HEK293 (cell line): Measurements from ENCODE around the gene SGSM2.

Experiments used
- BCL11B ChIP-seq: fragments of 450-650 bp; formaldehyde crosslinking; IDR thresholded peaks from 2 replicates; pipeline ENCODE4 v1.5.1; 2016; ENCODE audit warnings: low read depth, missing biosample characterization, missing genetic modification characterization
- BCL6B ChIP-seq: fragments of 450-650 bp; formaldehyde crosslinking; IDR thresholded peaks from 2 replicates; pipeline ENCODE4 v1.5.1; 2017; ENCODE audit warnings: missing biosample characterization, missing genetic modification characterization
- FEZF1 ChIP-seq: fragments of 450-650 bp; formaldehyde crosslinking; IDR thresholded peaks from 2 replicates; pipeline ENCODE4 v1.5.1; 2016; ENCODE audit warnings: missing biosample characterization, missing genetic modification characterization
- GLIS1 ChIP-seq: fragments of 450-650 bp; formaldehyde crosslinking; IDR thresholded peaks from 2 replicates; pipeline ENCODE4 v1.5.1; 2016; ENCODE audit warnings: missing biosample characterization, missing genetic modification characterization
- GLIS2 ChIP-seq: fragments of 450-650 bp; formaldehyde crosslinking; IDR thresholded peaks from 2 replicates; pipeline ENCODE4 v1.5.1; 2016; ENCODE audit warnings: missing biosample characterization, missing genetic modification characterization
- HOXA7 ChIP-seq: sonication (generic); formaldehyde crosslinking; IDR thresholded peaks from 2 replicates; pipeline ENCODE4 v1.8.1; 2022; ENCODE audit warnings: missing genetic modification reagents, borderline replicate concordance
- KLF16 ChIP-seq: fragments of 450-650 bp; formaldehyde crosslinking; IDR thresholded peaks from 2 replicates; pipeline ENCODE4 v1.5.1; 2017; ENCODE audit warnings: missing biosample characterization, missing genetic modification characterization
- MEIS1 ChIP-seq: sonication (generic); formaldehyde crosslinking; IDR thresholded peaks from 2 replicates; pipeline ENCODE4 v1.8.1; 2022; ENCODE audit warnings: missing genetic modification reagents, mild to moderate bottlenecking, borderline replicate concordance
- PRDM1 ChIP-seq: fragments of 450-650 bp; formaldehyde crosslinking; IDR thresholded peaks from 2 replicates; pipeline ENCODE4; 2016; ENCODE audit warnings: missing biosample characterization, missing genetic modification characterization
- PRDM6 ChIP-seq: fragments of 450-650 bp; formaldehyde crosslinking; IDR thresholded peaks from 2 replicates; pipeline ENCODE4 v1.5.1; 2017; ENCODE audit warnings: missing biosample characterization, missing genetic modification characterization
- TRIM28 ChIP-seq: IDR thresholded peaks from 2 replicates; pipeline ENCODE4 v1.6.1; 2011; ENCODE audit warnings: low read length, control low read depth, borderline replicate concordance
- ZBTB6 ChIP-seq: fragments of 450-650 bp; formaldehyde crosslinking; IDR thresholded peaks from 2 replicates; pipeline ENCODE4 v1.5.1; 2017; ENCODE audit warnings: missing biosample characterization, missing genetic modification characterization
- ZBTB8A ChIP-seq: fragments of 450-650 bp; formaldehyde crosslinking; IDR thresholded peaks from 2 replicates; pipeline ENCODE4 v1.5.1; 2016; ENCODE audit warnings: missing biosample characterization, missing genetic modification characterization
- ZFP37 ChIP-seq: fragments of 450-650 bp; formaldehyde crosslinking; IDR thresholded peaks from 2 replicates; pipeline ENCODE4 v1.5.1; 2016; ENCODE audit warnings: missing biosample characterization, missing genetic modification characterization
- ZNF157 ChIP-seq: fragments of 450-650 bp; formaldehyde crosslinking; IDR thresholded peaks from 2 replicates; pipeline ENCODE4 v1.5.1; 2016; ENCODE audit warnings: missing biosample characterization, missing genetic modification characterization
- ZNF175 ChIP-seq: fragments of 450-650 bp; formaldehyde crosslinking; IDR thresholded peaks from 2 replicates; pipeline ENCODE4 v1.5.1; 2016; ENCODE audit warnings: missing biosample characterization, missing genetic modification characterization
- ZNF202 ChIP-seq: fragments of 450-650 bp; formaldehyde crosslinking; IDR thresholded peaks from 2 replicates; pipeline ENCODE4 v1.5.1; 2016; ENCODE audit warnings: missing biosample characterization, missing genetic modification characterization, borderline replicate concordance
- ZNF221 ChIP-seq: fragments of 450-650 bp; formaldehyde crosslinking; IDR thresholded peaks from 2 replicates; pipeline ENCODE4 v1.5.1; 2017; ENCODE audit warnings: missing biosample characterization, missing genetic modification characterization, borderline replicate concordance
- ZNF223 ChIP-seq: fragments of 450-650 bp; formaldehyde crosslinking; IDR thresholded peaks from 2 replicates; pipeline ENCODE4 v1.5.1; 2016; ENCODE audit warnings: missing biosample characterization, missing genetic modification characterization
- ZNF274 ChIP-seq, 2 experiments: fragments of 200-500 bp in 1 of 2; fragments of 450-650 bp in 1 of 2; sonication (Bioruptor generic) in 1 of 2; formaldehyde crosslinking in 1 of 2; IDR thresholded peaks; 2 replicates each; pipeline versions ENCODE4 v1.5.1 to v1.6.1; 2014 to 2016; ENCODE audit warnings: borderline replicate concordance in 1 of 2, inconsistent platforms in 1 of 2, low read length in 1 of 2, missing biosample characterization in 1 of 2, missing genetic modification characterization in 1 of 2
- ZNF350 ChIP-seq: fragments of 450-650 bp; formaldehyde crosslinking; IDR thresholded peaks from 2 replicates; pipeline ENCODE4 v1.5.0; 2017; ENCODE audit warnings: missing biosample characterization, mild to moderate bottlenecking, missing genetic modification characterization
- ZNF37A ChIP-seq: fragments of 450-650 bp; IDR thresholded peaks from 2 replicates; pipeline ENCODE4 v1.5.1; 2018; ENCODE audit warnings: missing biosample characterization, missing genetic modification characterization
- ZNF416 ChIP-seq: fragments of 450-650 bp; formaldehyde crosslinking; IDR thresholded peaks from 2 replicates; pipeline ENCODE4 v1.5.1; 2016; ENCODE audit warnings: missing biosample characterization, missing genetic modification characterization
- ZNF423 ChIP-seq: fragments of 450-650 bp; formaldehyde crosslinking; IDR thresholded peaks from 2 replicates; pipeline ENCODE4 v1.5.1; 2016; ENCODE audit warnings: missing biosample characterization, missing genetic modification characterization
- ZNF473 ChIP-seq: fragments of 450-650 bp; formaldehyde crosslinking; IDR thresholded peaks from 2 replicates; pipeline ENCODE4 v1.5.1; 2017; ENCODE audit warnings: missing biosample characterization, missing genetic modification characterization
- ZNF548 ChIP-seq: fragments of 450-650 bp; formaldehyde crosslinking; IDR thresholded peaks from 2 replicates; pipeline ENCODE4 v1.5.1; 2016; ENCODE audit warnings: missing biosample characterization, missing genetic modification characterization
- ZNF571 ChIP-seq: fragments of 450-650 bp; formaldehyde crosslinking; IDR thresholded peaks from 2 replicates; pipeline ENCODE4 v1.5.0; 2017; ENCODE audit warnings: missing biosample characterization, missing genetic modification characterization
- ZNF639 ChIP-seq: fragments of 450-650 bp; formaldehyde crosslinking; IDR thresholded peaks from 2 replicates; pipeline ENCODE4 v1.5.1; 2016; ENCODE audit warnings: missing biosample characterization, missing genetic modification characterization
- ZNF658 ChIP-seq: fragments of 450-650 bp; formaldehyde crosslinking; IDR thresholded peaks from 2 replicates; pipeline ENCODE4; 2016; ENCODE audit warnings: missing biosample characterization, missing genetic modification characterization
- ZNF791 ChIP-seq: fragments of 450-650 bp; formaldehyde crosslinking; IDR thresholded peaks from 2 replicates; pipeline ENCODE4 v1.5.1; 2016; ENCODE audit warnings: missing biosample characterization, missing genetic modification characterization
- ZSCAN16 ChIP-seq: fragments of 450-650 bp; formaldehyde crosslinking; IDR thresholded peaks from 2 replicates; pipeline ENCODE4 v1.5.1; 2016; ENCODE audit warnings: missing biosample characterization, missing genetic modification characterization
- TF ChIP-seq, protein P1 (sequence below): fragments of 450-650 bp; formaldehyde crosslinking; IDR thresholded peaks from 2 replicates; pipeline ENCODE4 v1.5.1; 2016; ENCODE audit warnings: missing biosample characterization, missing genetic modification characterization
- TF ChIP-seq, protein P2 (sequence below): fragments of 450-650 bp; formaldehyde crosslinking; IDR thresholded peaks from 2 replicates; pipeline ENCODE4 v1.5.1; 2016; ENCODE audit warnings: missing biosample characterization, missing genetic modification characterization

The SGSM2 gene

DNA sequence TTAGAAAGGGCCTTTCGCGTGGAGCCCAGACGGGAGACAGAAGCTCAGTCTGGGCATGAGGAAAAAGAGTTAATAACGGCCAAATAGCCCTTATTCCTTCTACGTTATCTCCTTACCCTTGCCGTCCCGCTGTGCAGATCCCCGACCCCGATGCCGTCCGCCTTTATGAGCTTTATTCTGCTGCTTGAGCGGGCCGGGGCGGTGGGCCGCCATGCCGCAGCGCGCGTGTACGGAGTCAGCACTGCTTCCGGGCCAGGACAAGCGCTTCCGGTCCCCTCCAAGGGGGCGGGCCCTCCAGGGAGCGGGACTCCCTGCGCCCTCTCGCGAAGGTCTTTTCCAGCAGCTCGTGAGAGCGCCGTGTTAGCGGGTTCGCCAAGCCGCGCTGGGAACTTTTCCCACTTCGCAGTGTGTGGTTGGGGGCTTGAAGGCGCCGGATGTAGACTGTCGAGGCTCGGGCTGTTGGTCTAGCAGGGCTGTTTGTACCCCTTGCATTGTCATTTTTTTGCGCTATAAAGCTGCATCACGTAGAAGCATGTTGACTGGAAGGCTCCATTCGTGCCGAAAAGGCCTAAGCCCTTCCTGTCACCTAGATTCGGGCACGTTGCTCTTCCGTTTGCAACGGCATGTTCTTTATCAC lies 968 bp upstream of the SGSM2 start, which contains the start of gene TSR1 (continued):
- TF ChIP-seq, protein P1, sequence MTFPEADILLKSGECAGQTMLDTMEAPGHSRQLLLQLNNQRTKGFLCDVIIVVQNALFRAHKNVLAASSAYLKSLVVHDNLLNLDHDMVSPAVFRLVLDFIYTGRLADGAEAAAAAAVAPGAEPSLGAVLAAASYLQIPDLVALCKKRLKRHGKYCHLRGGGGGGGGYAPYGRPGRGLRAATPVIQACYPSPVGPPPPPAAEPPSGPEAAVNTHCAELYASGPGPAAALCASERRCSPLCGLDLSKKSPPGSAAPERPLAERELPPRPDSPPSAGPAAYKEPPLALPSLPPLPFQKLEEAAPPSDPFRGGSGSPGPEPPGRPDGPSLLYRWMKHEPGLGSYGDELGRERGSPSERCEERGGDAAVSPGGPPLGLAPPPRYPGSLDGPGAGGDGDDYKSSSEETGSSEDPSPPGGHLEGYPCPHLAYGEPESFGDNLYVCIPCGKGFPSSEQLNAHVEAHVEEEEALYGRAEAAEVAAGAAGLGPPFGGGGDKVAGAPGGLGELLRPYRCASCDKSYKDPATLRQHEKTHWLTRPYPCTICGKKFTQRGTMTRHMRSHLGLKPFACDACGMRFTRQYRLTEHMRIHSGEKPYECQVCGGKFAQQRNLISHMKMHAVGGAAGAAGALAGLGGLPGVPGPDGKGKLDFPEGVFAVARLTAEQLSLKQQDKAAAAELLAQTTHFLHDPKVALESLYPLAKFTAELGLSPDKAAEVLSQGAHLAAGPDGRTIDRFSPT (tag by site-specific recombination): no peak
- TF ChIP-seq HOXA7 (CRISPR knock-in tag): no peak
- no peak; the same call in 1 of the 2 replicates for TF ChIP-seq ZNF423 (tag by site-specific recombination)
- no peak for TF ChIP-seq ZNF658 (tag by site-specific recombination)
- peak; percentile 64 for TF ChIP-seq GLIS1 (tag by site-specific recombination)
- TF ChIP-seq, protein P2, sequence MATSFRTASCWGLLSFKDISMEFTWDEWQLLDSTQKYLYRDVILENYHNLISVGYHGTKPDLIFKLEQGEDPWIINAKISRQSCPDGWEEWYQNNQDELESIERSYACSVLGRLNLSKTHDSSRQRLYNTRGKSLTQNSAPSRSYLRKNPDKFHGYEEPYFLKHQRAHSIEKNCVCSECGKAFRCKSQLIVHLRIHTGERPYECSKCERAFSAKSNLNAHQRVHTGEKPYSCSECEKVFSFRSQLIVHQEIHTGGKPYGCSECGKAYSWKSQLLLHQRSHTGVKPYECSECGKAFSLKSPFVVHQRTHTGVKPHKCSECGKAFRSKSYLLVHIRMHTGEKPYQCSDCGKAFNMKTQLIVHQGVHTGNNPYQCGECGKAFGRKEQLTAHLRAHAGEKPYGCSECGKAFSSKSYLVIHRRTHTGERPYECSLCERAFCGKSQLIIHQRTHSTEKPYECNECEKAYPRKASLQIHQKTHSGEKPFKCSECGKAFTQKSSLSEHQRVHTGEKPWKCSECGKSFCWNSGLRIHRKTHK: no peak
- TF ChIP-seq ZNF37A: no peak
- TF ChIP-seq TRIM28: peak; percentile 57; the same call in 1 of the 2 replicates
- TF ChIP-seq ZNF473 (tag by site-specific recombination): no peak
- TF ChIP-seq ZNF157 (tag by site-specific recombination): no peak
- TF ChIP-seq ZBTB8A (tag by site-specific recombination): peak; percentile 98
- TF ChIP-seq KLF16: peak; percentile 82
- TF ChIP-seq ZNF274 (IDR thresholded peaks at IDR 0.05; ENCODE audit: low read length): no peak
- no peak for TF ChIP-seq ZNF274 (tag by site-specific recombination; IDR thresholded peaks at IDR 0.05; ENCODE audit: borderline replicate concordance)
- TF ChIP-seq PRDM6 (tag by site-specific recombination): no peak
- no peak for TF ChIP-seq ZNF416 (tag by site-specific recombination)
- no peak for TF ChIP-seq FEZF1
- TF ChIP-seq BCL6B: no peak
- no peak for TF ChIP-seq ZNF202 (tag by site-specific recombination)
- TF ChIP-seq ZNF350 (tag by site-specific recombination): no peak
- peak; percentile 97 for TF ChIP-seq GLIS2
- TF ChIP-seq BCL11B (tag by site-specific recombination): no peak
- TF ChIP-seq ZSCAN16 (tag by site-specific recombination): no peak
- TF ChIP-seq ZBTB6 (tag by site-specific recombination): no peak
- TF ChIP-seq ZNF175: no peak
- TF ChIP-seq ZNF548 (tag by site-specific recombination): no peak
- no peak for TF ChIP-seq ZNF223
- TF ChIP-seq ZFP37 (tag by site-specific recombination): peak; percentile 50; the same call in 1 of the 2 replicates
- TF ChIP-seq ZNF791 (tag by site-specific recombination): no peak
- no peak for TF ChIP-seq PRDM1 (tag by site-specific recombination)
- TF ChIP-seq ZNF571 (tag by site-specific recombination): no peak
- TF ChIP-seq ZNF221 (tag by site-specific recombination): no peak
- TF ChIP-seq ZNF639 (tag by site-specific recombination): peak; percentile 64; the same call in 1 of the 2 replicates
- no peak for TF ChIP-seq MEIS1 (CRISPR knock-in tag)
